ENCODE results near the gene FAM200C. TPM values are rescaled to one million over a fixed set of nuclear protein-coding genes. Genes with fewer than 3 reads are reported as not detected.

Gene FAM200C
- total RNA-seq, 1 experiment from 2014 or later = 11.3 TPM

- no peak for DNase-seq (ENCODE audit: low read depth)
These were observed 32.6 kb downstream of the FAM200C start for GRCh38 chr5:160367261-160367660.

- DNase-seq (ENCODE audit: low read depth) = no peak
These were observed 33.6 kb downstream of the FAM200C start for GRCh38 chr5:160366230-160366629.

GRCh38 chr5:160363660-160364395, 36.0 kb downstream of the FAM200C start:
- no peak for DNase-seq (ENCODE audit: low read depth)

- no peak for DNase-seq (ENCODE audit: low read depth)
These were observed 36.6 kb downstream of the FAM200C start for GRCh38 chr5:160363211-160363610.

- DNase-seq (ENCODE audit: low read depth) = no peak
These were observed 38.1 kb downstream of the FAM200C start for GRCh38 chr5:160361624-160362228.

GRCh38 chr5:160360310-160360709, 39.5 kb downstream of the FAM200C start:
- no peak for DNase-seq (ENCODE audit: low read depth)

- DNase-seq (ENCODE audit: low read depth) = peak; percentile 33
These were observed 40.0 kb downstream of the FAM200C start for GRCh38 chr5:160359816-160360215.

GRCh38 chr5:160359242-160359641, 40.6 kb downstream of the FAM200C start:
- DNase-seq (ENCODE audit: low read depth) = no peak

- DNase-seq (ENCODE audit: low read depth) = no peak
These were observed 41.9 kb downstream of the FAM200C start for GRCh38 chr5:160357861-160358411.

- no peak for DNase-seq (ENCODE audit: low read depth)
These were observed 42.5 kb downstream of the FAM200C start for GRCh38 chr5:160357394-160357793.

- no peak for DNase-seq (ENCODE audit: low read depth)
These were observed 43.1 kb downstream of the FAM200C start for GRCh38 chr5:160356550-160357347.

GRCh38 chr5:160354666-160355065, 45.2 kb downstream of the FAM200C start:
- DNase-seq (ENCODE audit: low read depth) = no peak

- DNase-seq (ENCODE audit: low read depth) = no peak
These were observed 46.5 kb downstream of the FAM200C start for GRCh38 chr5:160353379-160353778.

GRCh38 chr5:160352308-160352707, 47.5 kb downstream of the FAM200C start:
- DNase-seq (ENCODE audit: low read depth) = no peak

- DNase-seq (ENCODE audit: low read depth) = no peak
These were observed 49.9 kb downstream of the FAM200C start for GRCh38 chr5:160349935-160350303.

GRCh38 chr5:160349249-160349934, 50.5 kb downstream of the FAM200C start:
- no peak for DNase-seq (ENCODE audit: low read depth)

GRCh38 chr5:160348080-160348479, 51.8 kb downstream of the FAM200C start:
- DNase-seq (ENCODE audit: low read depth) = no peak

GRCh38 chr5:160347448-160347847, 52.4 kb downstream of the FAM200C start:
- DNase-seq (ENCODE audit: low read depth) = no peak

Data from M059J (cell line).